ENCODE measurements around the gene STXBP6.
A peak's percentile ranks its signal among the peaks of the same experiment; 100 is the strongest.

The STXBP6 gene

GRCh38 chr14:24857277-24857676, 192.7 kb downstream of the STXBP6 start:
- no peak overlapping the region for H3K4me2 ChIP-seq (ENCODE audit: low read length)
- H3K9me3 ChIP-seq (ENCODE audit: insufficient read depth, low read length) = no peaks in the 10 kb centered on the region
- no peak overlapping the region for H2AFZ ChIP-seq (ENCODE audit: low read depth, low read length)
- no peaks in the 10 kb centered on the region for H3K79me2 ChIP-seq (ENCODE audit: low read length)
- H3K4me3 ChIP-seq (ENCODE audit: low read length) = no peak overlapping the region
- H4K20me1 ChIP-seq (ENCODE audit: insufficient read depth, low read length) = no peaks in the 10 kb centered on the region
- H3K27me3 ChIP-seq (ENCODE audit: low read depth, low read length) = no peaks in the 10 kb centered on the region
- H3K4me1 ChIP-seq (ENCODE audit: low read length) = no peaks in the 10 kb centered on the region
- H3K27ac ChIP-seq (ENCODE audit: low read length) = no peak overlapping the region
- TF ChIP-seq EZH2phosphoT487 (IDR thresholded peaks at IDR 0.05; ENCODE audit: low read depth) = no peak
- TF ChIP-seq, protein P1, sequence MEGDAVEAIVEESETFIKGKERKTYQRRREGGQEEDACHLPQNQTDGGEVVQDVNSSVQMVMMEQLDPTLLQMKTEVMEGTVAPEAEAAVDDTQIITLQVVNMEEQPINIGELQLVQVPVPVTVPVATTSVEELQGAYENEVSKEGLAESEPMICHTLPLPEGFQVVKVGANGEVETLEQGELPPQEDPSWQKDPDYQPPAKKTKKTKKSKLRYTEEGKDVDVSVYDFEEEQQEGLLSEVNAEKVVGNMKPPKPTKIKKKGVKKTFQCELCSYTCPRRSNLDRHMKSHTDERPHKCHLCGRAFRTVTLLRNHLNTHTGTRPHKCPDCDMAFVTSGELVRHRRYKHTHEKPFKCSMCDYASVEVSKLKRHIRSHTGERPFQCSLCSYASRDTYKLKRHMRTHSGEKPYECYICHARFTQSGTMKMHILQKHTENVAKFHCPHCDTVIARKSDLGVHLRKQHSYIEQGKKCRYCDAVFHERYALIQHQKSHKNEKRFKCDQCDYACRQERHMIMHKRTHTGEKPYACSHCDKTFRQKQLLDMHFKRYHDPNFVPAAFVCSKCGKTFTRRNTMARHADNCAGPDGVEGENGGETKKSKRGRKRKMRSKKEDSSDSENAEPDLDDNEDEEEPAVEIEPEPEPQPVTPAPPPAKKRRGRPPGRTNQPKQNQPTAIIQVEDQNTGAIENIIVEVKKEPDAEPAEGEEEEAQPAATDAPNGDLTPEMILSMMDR (IDR thresholded peaks at IDR 0.05; ENCODE audit: low read depth, low read length) = no peak
- no peaks in the 10 kb centered on the region for H3K36me3 ChIP-seq (replicated peaks; ENCODE audit: low read depth, low read length)
- no peak overlapping the region for H3K9ac ChIP-seq (ENCODE audit: low read length)

DNA sequence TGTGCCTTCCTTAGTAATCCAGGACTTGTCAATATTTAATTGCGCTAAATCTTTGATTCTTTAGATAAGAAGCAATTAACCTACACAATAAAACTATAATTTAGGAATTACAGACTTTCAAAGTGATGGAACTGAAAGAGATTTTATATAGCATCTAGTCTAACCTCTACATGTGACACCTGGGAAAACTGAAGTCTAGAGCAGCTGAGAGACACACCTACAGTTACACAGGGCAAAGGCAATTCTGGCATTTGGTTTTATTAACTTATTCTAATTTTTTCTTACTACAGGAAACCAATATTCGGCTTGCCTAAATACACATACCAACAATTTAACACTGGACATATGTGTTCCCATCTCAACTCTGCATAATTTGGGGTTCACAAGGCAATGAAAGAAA, 196.5 kb downstream of the STXBP6 start:
- no peak overlapping the region for H3K4me2 ChIP-seq (ENCODE audit: low read length)
- no peak overlapping the region for H3K27ac ChIP-seq (ENCODE audit: low read length)
- no peak overlapping the region for H2AFZ ChIP-seq (ENCODE audit: low read depth, low read length)
- no peaks in the 10 kb centered on the region for H3K79me2 ChIP-seq (ENCODE audit: low read length)
- no peaks in the 10 kb centered on the region for H3K4me1 ChIP-seq (ENCODE audit: low read length)
- H3K4me3 ChIP-seq (ENCODE audit: low read length) = no peak overlapping the region
- H3K9me3 ChIP-seq (ENCODE audit: insufficient read depth, low read length) = no peaks in the 10 kb centered on the region
- H3K9ac ChIP-seq (ENCODE audit: low read length) = no peak overlapping the region
- no peaks in the 10 kb centered on the region for H3K36me3 ChIP-seq (replicated peaks; ENCODE audit: low read depth, low read length)
- H3K27me3 ChIP-seq (ENCODE audit: low read depth, low read length) = no peaks in the 10 kb centered on the region
- H4K20me1 ChIP-seq (ENCODE audit: insufficient read depth, low read length) = no peaks in the 10 kb centered on the region
- TF ChIP-seq EZH2phosphoT487 (IDR thresholded peaks at IDR 0.05; ENCODE audit: low read depth) = no peak
- TF ChIP-seq, protein P1 (IDR thresholded peaks at IDR 0.05; ENCODE audit: low read depth, low read length) = no peak

DNA sequence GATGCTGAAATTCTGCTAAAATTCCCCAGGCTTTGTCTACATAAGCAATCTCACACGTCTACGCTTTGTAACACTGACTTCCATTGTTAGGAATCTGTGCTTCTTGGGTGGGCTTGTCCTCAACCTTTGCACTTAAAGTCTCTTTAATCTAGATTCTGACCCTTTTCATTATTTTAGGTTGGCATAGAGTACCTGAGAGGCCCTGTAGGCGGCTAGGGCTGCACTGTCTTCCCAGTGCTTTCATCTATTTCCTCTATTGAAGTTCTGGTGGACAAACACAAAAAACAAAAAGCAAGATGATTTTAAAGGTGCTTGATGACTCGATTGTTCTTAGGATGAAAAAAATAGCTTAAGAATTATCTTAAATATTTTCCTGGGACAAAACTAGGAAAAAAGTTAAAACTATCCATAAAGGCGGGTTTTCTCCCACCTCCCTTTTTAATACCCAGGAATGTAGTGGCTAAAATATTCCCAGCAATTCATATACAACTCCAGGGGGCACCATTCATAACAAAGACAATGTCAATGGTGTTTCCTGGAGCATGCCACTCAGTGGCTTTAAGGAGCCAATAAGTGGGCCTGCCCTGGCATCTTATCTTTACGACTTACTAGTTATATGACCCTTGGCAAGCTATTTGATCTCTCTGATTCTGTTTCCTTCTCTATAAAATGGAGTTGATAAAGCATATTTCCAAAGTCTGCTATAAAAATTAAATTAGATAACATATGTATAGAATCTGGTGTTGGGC, 197.5 kb downstream of the STXBP6 start:
- no peaks in the 10 kb centered on the region for H3K36me3 ChIP-seq (replicated peaks; ENCODE audit: low read depth, low read length)
- H4K20me1 ChIP-seq (ENCODE audit: insufficient read depth, low read length) = no peaks in the 10 kb centered on the region
- no peaks in the 10 kb centered on the region for H3K27me3 ChIP-seq (ENCODE audit: low read depth, low read length)
- H3K9me3 ChIP-seq (ENCODE audit: insufficient read depth, low read length) = no peaks in the 10 kb centered on the region
- TF ChIP-seq, protein P1 (IDR thresholded peaks at IDR 0.05; ENCODE audit: low read depth, low read length) = 0 out of 2 replicates have a peak, but pooled peaks have one; percentile 13
- no peak for TF ChIP-seq EZH2phosphoT487 (IDR thresholded peaks at IDR 0.05; ENCODE audit: low read depth)
- no peak overlapping the region for H3K9ac ChIP-seq (ENCODE audit: low read length)
- no peaks in the 10 kb centered on the region for H3K4me1 ChIP-seq (ENCODE audit: low read length)
- no peak overlapping the region for H3K27ac ChIP-seq (ENCODE audit: low read length)
- no peak overlapping the region for H3K4me3 ChIP-seq (ENCODE audit: low read length)
- H3K4me2 ChIP-seq (ENCODE audit: low read length) = no peak overlapping the region
- H3K79me2 ChIP-seq (ENCODE audit: low read length) = no peaks in the 10 kb centered on the region
- H2AFZ ChIP-seq (ENCODE audit: low read depth, low read length) = no peak overlapping the region

DNA sequence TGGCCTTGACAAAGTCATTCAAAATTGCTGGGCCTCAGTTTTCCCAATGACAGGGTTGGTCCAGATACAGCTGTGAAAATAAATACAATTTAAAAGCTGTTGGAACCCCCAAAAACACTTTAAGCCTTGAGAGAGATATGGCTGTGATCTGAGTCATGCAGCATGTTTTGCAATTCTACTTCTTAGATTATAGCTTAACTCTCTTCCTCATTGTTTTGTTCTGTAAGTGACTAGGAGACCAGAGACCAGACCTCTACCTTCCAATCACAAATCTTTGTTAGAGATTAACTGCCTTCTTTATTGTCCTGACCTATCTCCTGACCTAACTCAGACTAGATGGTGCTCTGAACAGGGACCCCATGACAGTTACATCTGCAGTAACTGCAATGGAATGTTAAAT, 198.1 kb downstream of the STXBP6 start:
- Histone ChIP-seq H3K27ac (ENCODE audit: low read length) (no peak overlapping the region), H3K79me2 (ENCODE audit: low read length) (no peaks in the 10 kb centered on the region), H2AFZ (ENCODE audit: low read depth, low read length) (no peak overlapping the region), H3K4me3 (ENCODE audit: low read length) (no peak overlapping the region), H3K4me1 (ENCODE audit: low read length) (no peaks in the 10 kb centered on the region), H3K36me3 (replicated peaks; ENCODE audit: low read depth, low read length) (no peaks in the 10 kb centered on the region), H3K4me2 (ENCODE audit: low read length) (no peak overlapping the region), H3K9me3 (ENCODE audit: insufficient read depth, low read length) (no peaks in the 10 kb centered on the region), H3K27me3 (ENCODE audit: low read depth, low read length) (no peaks in the 10 kb centered on the region), H3K9ac (ENCODE audit: low read length) (no peak overlapping the region), H4K20me1 (ENCODE audit: insufficient read depth, low read length) (no peaks in the 10 kb centered on the region)
- TF ChIP-seq, protein P1 (IDR thresholded peaks at IDR 0.05; ENCODE audit: low read depth, low read length) = no peak
- no peak for TF ChIP-seq EZH2phosphoT487 (IDR thresholded peaks at IDR 0.05; ENCODE audit: low read depth)
